Stimulated activated CD4-positive, alpha-beta T cell treated with anti-CD3 and anti-CD28 coated beads, Interleukin-4, amount 100 ng/mL, for 48 hours (primary cell): ENCODE data around the gene BPI.
"Not testable (repeated sequence)": the region's sequence is repeated elsewhere in the genome, so short reads cannot be mapped to it uniquely, and the experiment has no call there.

Experiments used
- DNase-seq, 2 donors: peaks; one replicate each; pipeline ENCODE4 v3.0.0-alpha.2; 2020; ENCODE audit warnings: low read depth in 2 of 2

Gene BPI

DNA sequence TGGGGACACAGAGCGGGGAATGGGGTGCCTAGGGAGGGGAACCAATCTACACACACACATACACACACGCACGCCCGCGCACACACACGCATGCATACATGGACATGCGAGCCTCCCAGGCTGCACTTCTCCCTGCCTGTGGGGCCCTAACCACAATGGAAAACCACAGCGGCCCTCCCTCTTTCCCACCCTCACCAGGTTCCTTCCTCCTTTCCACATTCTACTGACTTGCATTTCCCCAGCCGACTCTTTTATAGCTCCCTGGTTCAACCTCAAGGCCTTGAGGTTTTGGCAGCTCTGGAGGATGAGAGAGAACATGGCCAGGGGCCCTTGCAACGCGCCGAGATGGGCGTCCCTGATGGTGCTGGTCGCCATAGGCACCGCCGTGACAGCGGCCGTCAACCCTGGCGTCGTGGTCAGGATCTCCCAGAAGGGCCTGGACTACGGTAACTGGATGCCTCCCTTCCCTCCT, at the start of gene BPI:
BPI (plus strand) TSS at position 249 of the 472 bp plus-strand sequence; CDS start at position 317, 68 bp downstream.
- no peak for DNase-seq

DNA sequence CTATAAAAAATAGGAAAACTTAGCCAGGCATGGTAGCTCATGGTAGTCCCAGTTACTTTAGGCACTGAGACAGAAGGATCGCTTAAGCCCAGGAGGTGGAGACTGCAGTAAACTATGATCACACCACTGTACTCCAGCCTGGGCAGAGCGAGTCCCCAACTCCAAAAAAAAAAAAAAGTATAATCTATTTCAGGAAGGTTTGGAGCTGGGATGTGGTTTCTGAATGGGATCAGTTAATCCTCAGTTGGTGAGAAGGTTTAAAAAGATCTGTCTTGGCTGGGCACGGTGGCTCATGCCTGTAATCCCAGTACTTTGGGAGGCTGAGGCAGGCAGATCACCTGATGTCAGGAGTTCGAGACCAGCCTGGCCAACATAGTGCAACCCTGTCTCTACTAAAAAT, 49.3 kb upstream of the BPI start:
- DNase-seq, result not testable (repeated sequence)

- no peak for DNase-seq
These were observed 48.6 kb upstream of the BPI start for GRCh38 chr20:38255393-38255792.

DNA sequence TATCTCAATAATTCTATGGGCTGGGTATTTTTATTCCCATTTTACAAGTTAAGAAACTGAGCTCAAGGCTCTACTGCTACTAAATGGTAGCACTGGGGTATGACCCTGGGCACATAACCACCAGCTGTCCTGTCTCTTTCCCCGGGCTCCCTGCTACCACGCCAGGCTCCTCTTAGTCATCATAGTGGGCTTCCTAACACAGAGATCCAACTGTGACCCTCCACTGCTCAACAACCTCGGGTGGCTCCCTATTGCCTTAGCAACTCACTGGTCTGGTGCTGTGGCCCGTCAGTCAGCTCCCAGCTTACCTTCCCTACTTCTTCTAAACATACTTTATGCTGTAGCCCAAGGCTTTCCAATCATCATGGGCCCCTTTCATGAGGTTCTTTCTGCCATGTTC, 47.9 kb upstream of the BPI start:
- DNase-seq, result no peak

GRCh38 chr20:38256966-38257365, 47.0 kb upstream of the BPI start:
- no peak for DNase-seq

DNA sequence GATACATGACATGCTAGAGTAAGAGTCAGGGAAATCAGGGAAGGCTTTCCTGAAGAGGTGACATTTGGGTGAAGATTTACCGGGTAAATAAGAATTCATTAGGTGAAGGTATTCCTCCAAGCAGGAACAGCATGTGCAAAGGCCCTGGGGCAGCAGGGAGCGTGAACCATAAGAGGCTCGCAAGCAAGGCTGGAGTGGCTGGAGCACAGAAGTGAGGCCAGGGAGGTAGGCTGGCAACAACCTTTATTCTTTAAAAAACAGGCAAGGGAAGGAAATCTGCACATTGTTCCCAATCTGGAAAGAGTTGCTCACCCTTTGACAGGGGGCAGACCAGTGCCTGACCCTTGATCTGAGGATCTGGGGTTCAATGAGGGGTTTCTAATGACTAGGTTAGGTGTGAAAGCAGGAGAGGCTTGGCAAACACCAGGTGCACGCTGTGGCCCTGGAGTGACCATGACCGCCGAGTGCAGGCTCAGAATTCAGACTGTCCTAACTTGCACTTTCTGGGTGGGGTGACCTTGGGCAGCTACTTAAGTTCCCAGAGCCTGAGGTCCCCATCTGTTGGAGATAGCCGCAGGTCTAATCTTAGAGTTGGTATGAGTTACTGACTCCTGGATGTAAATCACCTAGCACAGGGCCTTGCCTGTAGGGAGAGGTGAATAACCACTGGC, 45.3 kb upstream of the BPI start:
- no peak for DNase-seq

- no peak for DNase-seq
These were observed 44.0 kb upstream of the BPI start for GRCh38 chr20:38260025-38260377.

GRCh38 chr20:38260378-38261053, 43.4 kb upstream of the BPI start, which contains the start of gene KIAA1755:
Gene KIAA1755, minus strand, starts transcription at chr20:38260735. Its CDS starts 235 bp downstream, at chr20:38260500.
- no peak for DNase-seq

GRCh38 chr20:38261054-38261390, 42.9 kb upstream of the BPI start:
- no peak for DNase-seq

- DNase-seq, result no peak
These were observed 41.0 kb upstream of the BPI start for GRCh38 chr20:38262931-38263330.

- no peak for DNase-seq
These were observed 37.5 kb upstream of the BPI start for GRCh38 chr20:38266426-38266825.

DNA sequence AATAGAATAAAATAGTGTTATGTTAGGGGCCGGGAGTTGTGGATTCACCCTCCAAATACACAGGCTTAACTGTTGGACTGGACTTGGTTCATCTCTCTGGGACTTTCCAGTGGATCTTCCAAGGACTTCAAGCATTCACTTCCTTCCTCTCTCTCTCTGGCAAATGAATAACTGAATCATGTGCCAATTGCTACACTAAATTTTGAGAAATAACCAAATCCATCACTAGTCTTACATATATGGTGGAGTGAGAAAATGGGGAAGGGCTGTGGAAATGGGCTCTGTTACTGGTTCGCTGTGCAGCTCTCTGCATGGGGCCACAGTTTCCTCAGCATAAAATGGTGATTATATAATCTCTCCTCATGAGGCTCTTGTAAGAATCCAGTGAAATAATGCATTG, 36.7 kb upstream of the BPI start:
- no peak for DNase-seq

GRCh38 chr20:38267901-38268514, 35.9 kb upstream of the BPI start:
- DNase-seq, result no peak

DNA sequence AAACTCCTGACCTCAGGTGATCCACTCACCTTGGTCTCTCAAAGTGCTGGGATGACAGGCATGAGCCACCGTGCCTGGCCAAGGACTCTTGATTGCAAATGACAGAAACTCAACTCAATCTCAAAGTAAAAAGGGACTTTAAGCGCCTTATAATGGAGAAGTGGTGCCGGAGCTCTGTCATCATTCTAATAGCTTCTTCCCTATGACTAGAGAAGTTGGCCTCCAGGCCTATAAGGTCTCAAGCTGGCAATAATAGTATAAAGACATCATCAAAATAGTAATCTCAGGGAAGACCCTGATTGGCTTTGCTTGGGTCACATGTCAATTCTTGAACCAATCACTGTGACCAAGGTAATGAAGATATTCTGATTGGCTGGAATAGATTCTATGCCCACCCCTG, 34.9 kb upstream of the BPI start:
- DNase-seq, result no peak

- DNase-seq, result no peak
These were observed 34.2 kb upstream of the BPI start for GRCh38 chr20:38269715-38270114.

DNA sequence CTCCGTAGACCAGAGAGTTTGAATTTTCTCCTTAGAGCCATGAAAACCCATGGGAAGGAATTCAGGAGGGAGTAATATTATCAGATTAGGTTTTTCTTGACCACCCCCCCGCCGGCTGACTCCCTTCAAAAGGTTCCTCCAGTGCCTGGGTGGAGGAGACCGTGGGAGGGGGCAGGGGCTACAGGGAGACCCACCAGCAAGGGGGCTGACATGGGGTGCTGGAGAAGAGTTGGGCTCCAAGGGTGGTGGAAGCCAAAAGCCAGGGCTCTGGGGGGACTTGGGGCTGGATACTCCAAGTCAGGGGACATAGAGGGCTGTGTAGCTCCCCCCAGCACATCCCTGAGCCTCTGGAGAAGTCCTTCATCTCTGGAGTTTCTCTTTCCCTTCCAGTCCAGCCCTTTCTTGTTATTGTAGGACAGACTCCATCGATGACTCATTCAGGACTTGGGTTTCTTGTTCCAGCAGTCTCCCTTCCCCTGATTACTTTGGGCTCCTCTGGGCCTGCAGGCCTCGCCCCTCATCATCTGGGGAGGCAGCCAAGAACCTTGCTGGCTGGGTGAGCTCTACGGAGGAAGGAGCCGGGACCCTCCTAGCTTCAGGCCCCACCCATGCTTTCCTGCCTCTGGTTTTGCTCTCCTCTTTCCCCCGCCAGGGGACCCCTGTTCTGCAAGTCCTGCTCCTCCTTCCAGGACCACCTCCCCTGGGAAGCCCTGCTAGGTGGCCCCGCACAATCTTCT, 32.9 kb upstream of the BPI start:
- no peak for DNase-seq

GRCh38 chr20:38271608-38272120, 32.3 kb upstream of the BPI start:
- DNase-seq, result no peak

DNA sequence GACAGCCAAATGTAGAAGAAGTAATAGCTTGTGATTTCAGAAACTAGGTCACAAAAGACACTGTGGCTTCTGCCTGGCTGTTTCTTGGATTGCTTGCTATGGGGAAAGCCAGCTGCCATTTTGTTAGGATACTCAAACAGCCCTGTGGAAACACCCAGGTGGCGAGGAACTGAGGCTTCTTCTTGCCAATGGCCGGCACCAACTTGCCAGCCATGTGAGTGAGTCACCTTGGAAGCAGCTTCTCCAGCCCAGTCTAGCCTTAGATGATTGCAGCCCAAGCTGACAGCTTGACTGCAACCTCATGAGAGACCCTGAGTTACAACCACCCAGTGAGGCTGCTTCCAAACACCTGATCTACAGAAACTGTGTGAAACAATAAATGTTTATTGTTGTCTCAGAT, 31.6 kb upstream of the BPI start:
- DNase-seq, result no peak

DNA sequence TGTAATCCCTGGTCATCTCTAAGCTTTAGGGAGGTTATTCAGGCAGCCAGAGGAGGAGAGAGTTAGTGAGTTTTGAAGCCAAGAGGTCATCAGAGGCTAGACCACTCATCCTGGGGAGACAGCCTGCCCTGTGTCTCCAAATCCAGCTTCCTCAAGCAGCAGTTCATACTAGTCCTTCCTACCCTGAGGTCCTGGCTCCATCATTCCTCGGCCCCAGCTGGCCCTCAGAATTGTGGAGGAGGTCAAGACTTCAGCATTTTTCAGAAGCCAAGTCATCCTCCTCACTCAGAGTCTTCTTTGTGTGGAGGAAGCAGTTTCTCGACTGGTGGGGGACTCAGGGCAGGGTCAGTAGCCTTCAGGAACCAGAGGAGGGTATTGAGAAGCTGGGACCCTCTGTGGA, 31.0 kb upstream of the BPI start:
- no peak for DNase-seq

GRCh38 chr20:38275815-38276550, 28.0 kb upstream of the BPI start:
- DNase-seq, result no peak

DNA sequence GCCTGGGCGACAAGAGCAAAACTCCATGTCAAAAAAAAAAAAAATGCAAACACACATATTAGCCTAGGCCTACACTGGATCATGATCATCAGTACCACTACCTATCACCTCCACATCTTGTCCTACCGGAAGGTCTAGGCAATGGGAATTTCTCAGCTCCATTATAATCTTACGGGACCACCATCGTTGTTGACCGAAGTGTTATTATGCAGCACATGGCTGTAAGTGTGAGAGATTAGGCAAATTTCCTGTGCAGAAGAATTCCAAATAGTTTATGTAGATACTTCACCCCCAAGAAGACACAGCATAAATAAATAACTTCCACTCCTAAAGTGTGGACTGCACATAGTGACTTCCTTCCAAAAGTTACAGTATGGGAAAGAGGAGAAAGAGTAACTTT, 26.7 kb upstream of the BPI start:
- no peak for DNase-seq

DNA sequence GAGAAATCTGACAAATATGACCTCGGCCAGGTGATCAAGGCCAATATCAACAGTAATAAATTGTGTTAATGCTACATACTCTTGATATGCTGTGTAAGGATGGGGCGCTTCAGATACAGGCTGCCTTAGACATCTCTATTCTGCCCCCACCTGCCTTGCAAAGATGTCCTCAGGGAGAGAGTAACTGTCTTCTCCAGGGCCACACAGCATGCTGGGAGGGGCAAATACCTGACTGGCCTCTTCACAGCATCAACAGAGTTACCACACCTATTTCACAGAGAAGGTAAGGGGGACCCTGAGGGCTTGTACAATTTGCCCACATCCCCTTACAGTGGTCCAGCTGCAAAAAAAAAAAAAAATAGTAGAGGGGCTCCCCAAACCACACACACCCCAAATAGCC, 26.3 kb upstream of the BPI start:
- no peak for DNase-seq
